ENCODE results near the gene CDC123.

- TF ChIP-seq CTCF (IDR thresholded peaks at IDR 0.05 in 2 of 3, conservative IDR thresholded peaks at IDR 0.05 in 1 of 3; ENCODE audit: borderline replicate concordance in 1 of 3, insufficient read depth in 1 of 3, low read depth in 2 of 3, low read length in 2 of 3) (no peak), POLR2A (IDR thresholded peaks at IDR 0.05; ENCODE audit: borderline replicate concordance, extremely low read depth, insufficient read depth, insufficient read length) (no peak), EZH2 (IDR thresholded peaks at IDR 0.05) (no peak), EZH2phosphoT487 (IDR thresholded peaks at IDR 0.05; ENCODE audit: borderline replicate concordance) (no peak), MAX (IDR thresholded peaks at IDR 0.05) (no peak)
Measured at GRCh38 chr10:12184165-12184564, 11.8 kb upstream of the CDC123 start.

Data from HCT116 (cell line).